ENCODE data around the gene ADAM10. TPM values are rescaled to one million over a fixed set of nuclear protein-coding genes. Genes with fewer than 3 reads are reported as not detected.
A peak's percentile ranks its signal among the peaks of the same experiment; 100 is the strongest.

ADAM10 gene
- polyA plus RNA-seq, 3 donors, result 66.0 to 269 (median 149) TPM

GRCh38 chr15:58597943-58598828, 151.3 kb downstream of the ADAM10 start:
- H3K27ac Mint-ChIP-seq, result peak overlapping the region; percentile 42 to 84 (median 57)
- Histone ChIP-seq H3K9me3 (replicated peaks in 1 of 2; ENCODE audit: control insufficient read depth in 1 of 2, insufficient read depth in 1 of 2, low read length in 2 of 2) (no peaks in the 10 kb centered on the region), H3K27me3 (ENCODE audit: control insufficient read depth in 2 of 2, insufficient read depth in 2 of 2, low read length in 2 of 2) (no peaks in the 10 kb centered on the region), H3K4me2 (replicated peaks; ENCODE audit: extremely low read depth, low read length, poor library complexity, severe bottlenecking) (no peak overlapping the region), H3K27ac (ENCODE audit: low read depth in 1 of 2, low read length in 2 of 2) (peak overlapping the region; percentile 41 to 70), H4K20me1 (ENCODE audit: insufficient read depth, low read length) (no peaks in the 10 kb centered on the region), H3K36me3 (replicated peaks in 1 of 2; ENCODE audit: control insufficient read depth in 1 of 2, insufficient read depth in 2 of 2, low read length in 2 of 2) (peaks cover 27 to 55% of the 10 kb centered on the region in 2 donors), H3K4me3 (replicated peaks in 1 of 3; ENCODE audit: low read depth in 2 of 3, low read length in 3 of 3) (no peak overlapping the region), H3K9ac (ENCODE audit: insufficient read depth, low read length, poor library complexity, severe bottlenecking) (no peak overlapping the region), H3K79me2 (ENCODE audit: insufficient read depth, low read length) (no peaks in the 10 kb centered on the region), H3K4me1 (ENCODE audit: control insufficient read depth in 1 of 2, insufficient read depth in 2 of 2, low read length in 2 of 2) (peaks cover 23% of the 10 kb centered on the region in 2 donors), H2AFZ (ENCODE audit: insufficient read depth, low read depth, low read length, poor library complexity, severe bottlenecking) (no peak overlapping the region)
- no peak for DNase-seq
- 100% methylated on average over 1 of the region's 4 CpGs for WGBS (ENCODE audit: insufficient coverage)
- intact Hi-C loops (cut with micrococcal nuclease), result no loop called here
- H3K36me3 Mint-ChIP-seq, result peaks cover 41 to 42% of the 10 kb centered on the region in 2 donors
- TF ChIP-seq CTCF (IDR thresholded peaks at IDR 0.05), result no peak
- H3K4me3 Mint-ChIP-seq, result no peak overlapping the region
- H3K27me3 Mint-ChIP-seq (ENCODE audit: low read depth in 3 of 3), result no peaks in the 10 kb centered on the region
- H3K9me3 Mint-ChIP-seq, result no peaks in the 10 kb centered on the region
- peaks cover 29% of the 10 kb centered on the region for H3K4me1 Mint-ChIP-seq

GRCh38 chr15:58595516-58596263, 153.8 kb downstream of the ADAM10 start:
- intact Hi-C loops (cut with micrococcal nuclease), result no loop called here
- Mint-ChIP-seq H3K4me3 (no peak overlapping the region), H3K4me1 (peaks cover 29% of the 10 kb centered on the region), H3K27me3 (ENCODE audit: low read depth in 3 of 3) (no peaks in the 10 kb centered on the region), H3K36me3 (peaks cover 37 to 43% of the 10 kb centered on the region in 2 donors), H3K9me3 (no peaks in the 10 kb centered on the region), H3K27ac (peak overlapping the region in 3 of 7 donors; percentile 41 to 63 (median 51))
- no peak overlapping the region for H3K9ac ChIP-seq (ENCODE audit: insufficient read depth, low read length, poor library complexity, severe bottlenecking)
- no peak overlapping the region for H3K4me2 ChIP-seq (replicated peaks; ENCODE audit: extremely low read depth, low read length, poor library complexity, severe bottlenecking)
- DNase-seq, result peak in 1 of 3 donors; percentile 14
- H3K4me3 ChIP-seq (replicated peaks in 1 of 3; ENCODE audit: low read depth in 2 of 3, low read length in 3 of 3), result no peak overlapping the region
- H3K9me3 ChIP-seq (replicated peaks in 1 of 2; ENCODE audit: control insufficient read depth in 1 of 2, insufficient read depth in 1 of 2, low read length in 2 of 2), result no peaks in the 10 kb centered on the region
- peaks cover 14 to 36% of the 10 kb centered on the region in 2 donors for H3K36me3 ChIP-seq (replicated peaks in 1 of 2; ENCODE audit: control insufficient read depth in 1 of 2, insufficient read depth in 2 of 2, low read length in 2 of 2)
- no peak overlapping the region for H2AFZ ChIP-seq (ENCODE audit: insufficient read depth, low read depth, low read length, poor library complexity, severe bottlenecking)
- no peaks in the 10 kb centered on the region for H3K79me2 ChIP-seq (ENCODE audit: insufficient read depth, low read length)
- peak overlapping the region in 1 of 2 donors; percentile 34 for H3K27ac ChIP-seq (ENCODE audit: low read depth in 1 of 2, low read length in 2 of 2)
- H3K4me1 ChIP-seq (ENCODE audit: control insufficient read depth in 1 of 2, insufficient read depth in 2 of 2, low read length in 2 of 2), result peaks cover 23% of the 10 kb centered on the region in 2 donors
- no peaks in the 10 kb centered on the region for H4K20me1 ChIP-seq (ENCODE audit: insufficient read depth, low read length)
- H3K27me3 ChIP-seq (ENCODE audit: control insufficient read depth in 2 of 2, insufficient read depth in 2 of 2, low read length in 2 of 2), result no peaks in the 10 kb centered on the region
- TF ChIP-seq CTCF (IDR thresholded peaks at IDR 0.05), result no peak
- WGBS (ENCODE audit: insufficient coverage), result no CpG with 5 or more reads among the region's 3 CpGs
